SHP77 treated with DMSO at 0.1 percent for 48 hours (cell line): ENCODE data around the gene EVA1C.
"Not testable (repeated sequence)": the region's sequence is repeated elsewhere in the genome, so short reads cannot be mapped to it uniquely, and the experiment has no call there.

Experiments
- DNase-seq: peaks from one replicate; lab custom pipeline; 2025; lab: John Stamatoyannopoulos, UW

Gene EVA1C

GRCh38 chr21:32390537-32391224, 21.8 kb upstream of the EVA1C start:
- DNase-seq: not testable (repeated sequence)

GRCh38 chr21:32391755-32392154, 20.8 kb upstream of the EVA1C start:
- DNase-seq: no peak

GRCh38 chr21:32392299-32392879, 20.1 kb upstream of the EVA1C start:
- DNase-seq: no peak

GRCh38 chr21:32392880-32393676, 19.4 kb upstream of the EVA1C start, which contains the start of gene URB1:
TSS of gene URB1 (minus strand) at chr21:32393012. CDS start at chr21:32392910, 102 bp downstream.
- DNase-seq: peak; percentile 56

- no peak for DNase-seq
Measured at GRCh38 chr21:32393677-32394001, 18.9 kb upstream of the EVA1C start.

- DNase-seq: peak; percentile 19
Measured at GRCh38 chr21:32403201-32403777, 9.2 kb upstream of the EVA1C start.

- no peak for DNase-seq
Measured at GRCh38 chr21:32406405-32406804, 6.1 kb upstream of the EVA1C start.

GRCh38 chr21:32410291-32410690, 2.2 kb upstream of the EVA1C start:
- DNase-seq: no peak

- DNase-seq: no peak
Measured at GRCh38 chr21:32410916-32411315, 1.6 kb upstream of the EVA1C start.

GRCh38 chr21:32411350-32412161, 950 bp upstream of the EVA1C start:
- DNase-seq: no peak

- no peak for DNase-seq
Measured at GRCh38 chr21:32413015-32413504, 554 bp downstream of the EVA1C start.

GRCh38 chr21:32413697-32414578, 1.4 kb downstream of the EVA1C start:
- no peak for DNase-seq

- DNase-seq: no peak
Measured at GRCh38 chr21:32414579-32415358, 2.3 kb downstream of the EVA1C start.

GRCh38 chr21:32415451-32416398, 3.2 kb downstream of the EVA1C start:
- DNase-seq: no peak

GRCh38 chr21:32418146-32418545, 5.6 kb downstream of the EVA1C start:
- DNase-seq: no peak

GRCh38 chr21:32422064-32422463, 9.6 kb downstream of the EVA1C start:
- DNase-seq: no peak

GRCh38 chr21:32423320-32424190, 11.0 kb downstream of the EVA1C start:
- DNase-seq: no peak

GRCh38 chr21:32424191-32424535, 11.7 kb downstream of the EVA1C start:
- no peak for DNase-seq
